ENCODE data around the gene RNF166. TPM values are rescaled to one million over a fixed set of nuclear protein-coding genes. Genes with fewer than 3 reads are reported as not detected.

RNF166 gene
- total RNA-seq, 1 experiment from 2014 or later = 16.5 TPM

DNA sequence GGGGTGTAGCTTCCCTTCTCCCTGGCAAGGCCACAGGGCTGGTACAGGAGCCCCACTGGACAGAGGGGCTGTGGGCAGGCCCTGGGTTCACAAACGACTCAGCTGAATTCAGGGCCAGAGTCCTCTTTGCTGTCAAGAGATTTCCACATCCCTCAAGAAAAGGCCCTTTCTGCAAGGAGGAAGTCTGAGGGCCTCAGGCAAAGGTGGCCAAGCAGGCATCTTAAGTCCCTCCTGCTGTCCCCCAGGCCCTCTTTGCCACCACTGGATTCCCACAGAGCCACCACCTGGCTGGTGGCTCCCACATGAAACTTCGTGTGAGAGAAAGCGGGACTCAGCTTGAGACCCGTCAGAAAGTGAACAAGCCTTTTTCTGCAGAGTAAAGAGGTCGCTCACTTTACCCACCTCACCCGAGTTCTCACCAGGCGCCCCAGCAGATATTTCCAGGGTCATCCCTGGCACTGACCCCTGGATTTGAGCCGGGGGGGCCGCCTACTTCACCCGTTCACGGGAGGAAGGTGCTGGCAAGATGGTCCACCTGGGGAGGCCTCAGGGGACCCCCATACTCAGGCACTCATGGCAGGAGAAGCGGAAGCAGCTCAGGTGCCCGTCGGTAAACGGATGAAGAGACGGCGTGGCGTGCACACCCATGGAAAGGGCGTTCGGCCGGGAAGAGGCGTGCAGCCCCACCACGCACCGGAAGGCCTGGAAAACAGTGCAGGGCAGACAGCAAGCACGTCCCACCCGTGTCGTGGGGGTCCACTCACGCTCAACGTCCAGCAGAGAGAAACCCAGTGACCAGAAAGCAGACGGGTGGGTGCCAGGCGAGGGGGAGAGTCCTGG lies 3.6 kb downstream of the RNF166 start:
- no peak overlapping the region for H3K4me3 ChIP-seq
- H3K9me3 ChIP-seq = no peaks in the 10 kb centered on the region
- no peaks in the 10 kb centered on the region for H3K27me3 ChIP-seq
- H3K36me3 ChIP-seq = no peaks in the 10 kb centered on the region
- no peak for DNase-seq

DNA sequence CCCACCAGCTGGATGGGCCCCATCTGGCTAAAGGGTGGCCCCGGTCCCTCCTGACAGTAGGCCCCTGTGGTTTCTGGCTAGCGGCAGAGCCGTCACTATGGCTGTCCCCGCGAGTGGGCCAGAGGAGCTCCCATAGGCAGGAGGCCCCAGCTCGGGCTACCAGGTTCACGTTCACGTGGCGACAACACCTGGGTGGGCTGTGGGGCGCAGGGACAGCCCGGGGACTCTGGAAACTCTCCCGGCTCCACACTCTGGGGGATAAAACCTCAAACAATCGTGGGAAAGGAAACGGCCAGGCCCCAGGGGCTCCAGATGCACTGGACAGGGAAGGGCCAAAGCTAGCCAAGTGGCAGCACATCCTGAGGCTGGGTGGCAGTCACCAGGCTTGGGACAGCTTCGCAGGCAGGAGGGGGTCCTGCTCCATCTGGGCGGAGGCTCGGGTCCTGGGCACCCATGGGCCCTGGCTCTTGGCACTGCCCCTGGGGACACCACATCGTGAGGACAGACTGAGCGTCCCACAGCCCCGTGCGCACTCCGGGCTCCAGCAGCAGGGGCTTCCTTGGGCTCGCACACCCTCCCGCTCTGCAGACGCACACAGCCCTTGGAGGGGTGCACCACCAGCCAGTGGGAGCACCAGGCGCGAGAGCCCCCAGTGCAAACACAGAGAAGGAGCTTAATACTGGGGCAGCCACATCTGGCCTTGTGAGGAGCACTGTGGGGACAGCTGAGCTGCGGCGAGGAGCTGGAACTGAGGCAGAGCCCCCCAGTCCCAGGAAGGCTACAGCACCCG lies 4.4 kb downstream of the RNF166 start:
- H3K4me3 ChIP-seq = no peak overlapping the region
- H3K36me3 ChIP-seq = no peaks in the 10 kb centered on the region
- no peaks in the 10 kb centered on the region for H3K9me3 ChIP-seq

DNA sequence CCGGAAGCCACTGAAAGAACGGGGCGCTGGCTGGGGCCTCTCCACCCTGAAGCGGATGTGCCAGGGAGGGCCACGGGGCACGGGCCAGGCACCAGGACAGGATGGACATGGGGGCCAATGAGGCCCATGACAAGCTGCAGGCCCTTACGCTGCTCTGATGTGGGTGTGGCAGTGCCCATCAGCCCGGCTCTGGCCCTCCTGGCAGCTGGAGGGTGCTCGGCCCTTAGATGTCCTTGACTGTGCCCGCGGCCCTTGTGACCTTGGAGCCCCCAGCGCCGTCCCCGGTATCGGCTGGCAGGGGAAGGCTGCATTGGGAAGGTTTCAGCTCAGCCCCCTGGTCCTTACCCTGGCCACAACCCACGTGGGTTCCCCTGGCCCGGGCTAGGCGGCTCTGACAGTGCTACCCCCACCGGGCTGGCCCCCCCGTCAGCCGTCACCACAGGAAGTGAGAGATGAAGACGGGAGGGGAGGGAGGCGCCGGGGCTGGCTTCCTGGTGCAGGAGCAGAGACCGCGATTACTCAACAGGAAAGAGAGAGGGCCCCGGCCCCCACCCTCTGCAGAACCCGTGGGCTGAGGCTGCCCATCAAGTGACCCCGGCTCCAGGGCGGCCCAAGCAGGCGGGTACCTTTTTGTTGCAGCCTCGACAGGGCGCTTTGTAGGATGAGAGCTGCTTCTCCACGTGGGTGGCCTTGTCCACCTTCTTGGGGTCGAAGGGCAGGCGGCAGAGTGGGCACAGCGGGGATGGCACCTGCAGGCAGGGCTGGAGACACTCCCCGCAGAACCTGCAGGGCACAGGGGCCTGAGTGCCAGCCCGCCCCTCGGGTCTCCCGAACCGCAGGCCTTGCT lies 5.3 kb downstream of the RNF166 start:
- Histone ChIP-seq H3K9me3 (no peaks in the 10 kb centered on the region), H3K36me3 (no peaks in the 10 kb centered on the region), H3K4me3 (no peak overlapping the region), H3K27me3 (no peaks in the 10 kb centered on the region)
- DNase-seq = no peak

More for the DNA sequence above, 4.4 kb downstream of the RNF166 start:
- no peak for DNase-seq
- no peaks in the 10 kb centered on the region for H3K27me3 ChIP-seq

DNA sequence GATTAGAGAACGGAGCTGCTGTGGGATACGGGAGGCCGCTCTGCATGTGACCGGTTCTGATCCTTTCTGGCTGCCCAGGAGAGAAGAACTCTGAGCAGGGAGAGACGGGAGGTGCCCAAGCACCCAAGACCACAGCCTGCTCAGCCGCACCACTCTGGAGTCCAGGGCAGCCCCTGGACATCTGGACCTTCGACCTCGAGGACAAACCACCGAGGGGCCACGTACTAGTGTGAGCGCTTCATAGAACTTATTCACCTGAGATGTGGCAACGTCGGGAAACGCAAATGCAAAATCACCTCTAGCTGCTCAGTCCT lies 5.9 kb downstream of the RNF166 start:
- no peaks in the 10 kb centered on the region for H3K36me3 ChIP-seq
- no peak for DNase-seq
- H3K4me3 ChIP-seq = no peak overlapping the region
- no peaks in the 10 kb centered on the region for H3K9me3 ChIP-seq
- no peaks in the 10 kb centered on the region for H3K27me3 ChIP-seq

DNA sequence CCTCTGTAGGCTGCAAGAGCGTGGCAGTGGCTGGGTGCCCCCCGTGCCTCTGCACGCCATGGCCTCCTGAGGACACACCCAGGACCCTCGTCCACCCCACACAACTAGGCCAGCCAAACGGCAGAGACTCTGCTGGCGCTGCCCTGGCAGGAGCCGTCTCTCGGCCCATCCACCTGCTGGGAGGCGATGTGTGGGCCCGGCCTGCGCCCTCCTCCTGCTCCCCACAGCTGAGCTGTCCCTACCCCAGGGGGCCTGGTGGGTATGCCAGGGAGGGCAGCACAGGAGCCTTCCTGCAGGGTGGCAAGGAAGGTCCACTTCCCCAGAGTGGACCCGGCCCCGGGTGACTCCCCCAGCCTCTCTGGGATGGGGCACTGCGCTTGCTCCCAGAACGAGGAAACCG lies 7.0 kb downstream of the RNF166 start:
- DNase-seq = no peak
- no peaks in the 10 kb centered on the region for H3K27me3 ChIP-seq

DNA sequence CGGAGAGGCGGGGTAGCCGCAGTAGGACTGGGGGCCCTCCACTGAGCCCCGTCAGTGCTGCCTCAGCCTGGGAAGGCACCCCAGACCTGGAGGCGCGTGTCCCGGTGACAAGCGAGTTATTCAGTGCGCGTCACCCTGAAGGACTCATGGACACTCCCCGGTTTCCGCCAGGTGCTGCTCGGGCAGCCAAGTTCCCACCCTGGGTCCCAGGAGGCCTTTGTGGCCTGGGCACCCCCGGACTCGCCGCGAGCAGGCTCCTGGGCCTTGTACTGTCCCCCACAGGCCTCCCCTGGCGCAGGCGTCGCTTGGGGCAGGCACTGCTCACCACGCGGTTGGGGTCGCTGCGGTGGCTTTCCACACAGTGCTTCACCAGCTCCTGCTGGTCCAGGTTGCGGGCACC lies 7.6 kb downstream of the RNF166 start:
- Histone ChIP-seq H3K4me3 (no peak overlapping the region), H3K9me3 (no peaks in the 10 kb centered on the region), H3K36me3 (no peaks in the 10 kb centered on the region), H3K27me3 (no peaks in the 10 kb centered on the region)
- DNase-seq = no peak

More for the DNA sequence above, 7.0 kb downstream of the RNF166 start:
- Histone ChIP-seq H3K36me3 (no peaks in the 10 kb centered on the region), H3K4me3 (no peak overlapping the region), H3K9me3 (no peaks in the 10 kb centered on the region)

DNA sequence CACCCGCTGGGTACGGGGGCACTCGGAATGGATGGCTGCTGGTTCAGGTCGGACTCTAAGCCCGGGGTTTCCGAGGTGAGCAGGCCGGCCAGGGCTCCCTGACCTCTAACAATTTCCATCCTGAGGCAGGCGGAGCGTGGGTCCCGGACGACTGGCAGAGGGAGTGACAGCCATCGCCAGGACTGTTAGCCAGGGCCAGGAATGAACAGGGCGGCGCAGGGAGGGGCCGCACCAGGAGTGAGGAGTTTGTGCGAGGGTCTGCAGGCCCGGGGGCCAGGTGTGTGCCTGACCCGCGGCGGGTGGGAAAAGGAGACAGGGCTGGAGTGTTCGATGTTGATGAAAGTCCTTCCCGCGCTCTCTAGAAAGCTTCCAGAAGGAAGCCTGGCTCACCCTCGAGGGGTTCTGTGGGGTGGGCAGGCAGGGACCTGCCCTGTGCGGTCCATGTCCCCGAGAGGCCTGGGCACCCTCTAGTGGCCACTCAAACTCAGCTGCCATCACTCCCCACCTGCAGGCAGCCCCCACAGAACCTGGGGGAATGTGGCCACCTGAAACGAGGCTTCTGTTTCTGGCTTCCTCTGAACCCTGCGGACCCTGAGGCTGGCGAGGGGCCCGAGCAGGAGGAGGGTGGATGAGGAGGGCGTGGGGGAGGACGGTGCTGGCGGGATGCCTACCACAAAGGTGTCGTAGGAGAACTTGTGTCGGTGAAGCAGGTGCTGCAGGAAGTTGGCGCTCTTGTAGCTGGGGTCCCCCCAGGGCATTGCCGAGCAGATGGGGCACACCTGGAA lies 8.2 kb downstream of the RNF166 start:
- no peak for DNase-seq
- H3K36me3 ChIP-seq = no peaks in the 10 kb centered on the region
- no peak overlapping the region for H3K4me3 ChIP-seq
- H3K9me3 ChIP-seq = no peaks in the 10 kb centered on the region
- no peaks in the 10 kb centered on the region for H3K27me3 ChIP-seq

DNA sequence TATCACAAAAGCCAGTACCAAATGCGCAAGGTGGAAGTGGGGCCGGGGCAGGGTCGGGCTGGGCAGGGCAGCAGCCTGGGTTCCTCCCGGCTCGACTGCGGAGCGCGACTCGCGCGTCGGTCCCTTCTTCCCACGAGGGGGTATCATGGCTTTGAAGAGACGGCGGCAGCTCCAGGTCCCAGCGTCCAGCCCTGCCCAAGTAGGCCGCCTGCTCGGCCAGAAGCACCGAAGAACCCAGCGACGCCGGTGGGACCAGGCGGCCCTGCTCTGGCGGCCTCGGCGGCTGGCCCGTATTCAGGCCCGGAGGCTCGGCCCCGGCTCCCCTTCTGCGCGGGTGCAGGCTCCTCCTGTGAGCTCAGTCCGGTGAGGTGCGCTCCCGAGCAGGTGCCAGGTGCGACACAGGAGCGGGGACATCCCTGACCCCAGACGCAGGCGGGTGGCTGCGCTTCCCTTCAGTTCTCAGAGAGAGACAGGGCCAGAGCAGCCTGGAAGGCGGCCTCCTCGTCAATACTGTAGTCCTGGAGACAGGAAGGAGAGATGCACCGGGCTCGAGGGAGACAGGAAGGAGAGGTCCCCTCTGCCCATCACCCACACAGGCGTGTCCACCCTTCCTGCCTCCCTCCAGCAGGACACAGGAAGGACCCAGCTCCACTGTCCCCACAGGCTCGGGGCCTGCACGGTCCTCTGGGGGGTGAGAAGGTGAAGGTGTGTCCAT lies 8.9 kb downstream of the RNF166 start:
- H3K27me3 ChIP-seq = no peaks in the 10 kb centered on the region
- no peak overlapping the region for H3K4me3 ChIP-seq
- no peaks in the 10 kb centered on the region for H3K9me3 ChIP-seq
- no peak for DNase-seq
- no peaks in the 10 kb centered on the region for H3K36me3 ChIP-seq

DNA sequence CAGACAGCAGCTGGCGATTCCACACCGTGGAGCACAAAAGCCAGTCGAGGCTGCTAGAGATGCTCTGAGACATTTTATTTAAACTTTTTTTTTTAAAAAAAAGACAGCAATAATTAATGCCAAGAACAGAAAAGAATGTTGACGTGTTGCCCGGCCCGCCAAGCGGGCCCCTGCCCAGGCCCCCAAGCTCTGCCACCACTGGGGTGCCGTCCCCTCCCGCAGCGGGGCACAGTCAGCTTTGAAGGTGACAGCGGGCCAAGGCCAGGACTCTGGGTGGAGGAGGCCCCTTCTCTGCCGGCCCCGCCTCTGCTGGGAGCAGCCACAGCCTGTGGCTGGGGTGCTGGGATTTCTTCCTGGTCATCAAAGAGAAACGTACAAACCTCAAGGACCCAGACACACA lies 9.8 kb downstream of the RNF166 start:
- Histone ChIP-seq H3K27me3 (no peaks in the 10 kb centered on the region), H3K36me3 (no peaks in the 10 kb centered on the region), H3K9me3 (no peaks in the 10 kb centered on the region), H3K4me3 (no peak overlapping the region)
- no peak for DNase-seq

DNA sequence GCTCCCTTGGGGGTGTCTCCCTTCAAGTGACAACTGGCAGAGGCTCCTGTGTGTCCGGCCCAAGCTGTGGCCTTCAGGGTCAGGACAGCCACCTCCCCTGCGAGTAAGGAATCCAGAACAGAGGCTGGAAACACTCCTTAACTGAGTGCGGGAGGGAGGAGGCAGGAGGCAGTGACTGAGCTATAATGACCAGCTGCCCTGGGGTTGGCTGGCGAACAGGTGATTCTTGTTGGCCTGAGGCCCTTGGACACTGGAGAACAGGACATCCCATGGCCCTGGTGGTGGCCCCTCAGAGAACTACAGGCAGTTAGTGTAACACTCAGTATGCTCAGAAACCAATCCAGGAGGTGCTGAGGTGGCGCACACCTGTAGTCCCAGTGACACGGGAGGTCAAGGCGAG lies 10.5 kb downstream of the RNF166 start:
- Histone ChIP-seq H3K9me3 (no peaks in the 10 kb centered on the region), H3K27me3 (no peaks in the 10 kb centered on the region), H3K4me3 (no peak overlapping the region), H3K36me3 (no peaks in the 10 kb centered on the region)
- DNase-seq = no peak

DNA sequence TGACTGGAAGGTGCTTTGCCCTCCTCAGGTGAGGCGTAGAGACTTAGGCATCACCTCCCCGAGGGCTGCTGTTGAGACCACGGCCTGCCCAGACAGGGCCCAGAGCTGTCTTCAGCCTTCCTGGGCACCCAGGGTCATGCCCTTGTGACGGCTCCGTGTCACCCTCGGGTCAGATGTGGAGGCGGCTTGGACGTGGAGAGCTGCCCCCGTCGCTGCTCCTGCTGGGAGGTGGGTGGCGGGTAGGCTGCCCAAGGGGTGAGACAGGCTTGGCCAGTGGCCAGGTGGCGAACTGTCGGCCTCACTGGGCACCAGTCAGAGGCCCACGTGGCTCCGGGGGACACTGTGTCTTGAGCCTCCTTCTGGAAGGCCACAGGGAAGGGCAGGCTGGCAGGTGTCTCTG lies 11.0 kb downstream of the RNF166 start:
- Histone ChIP-seq H3K4me3 (no peak overlapping the region), H3K36me3 (no peaks in the 10 kb centered on the region), H3K9me3 (no peaks in the 10 kb centered on the region), H3K27me3 (no peaks in the 10 kb centered on the region)
- no peak for DNase-seq

DNA sequence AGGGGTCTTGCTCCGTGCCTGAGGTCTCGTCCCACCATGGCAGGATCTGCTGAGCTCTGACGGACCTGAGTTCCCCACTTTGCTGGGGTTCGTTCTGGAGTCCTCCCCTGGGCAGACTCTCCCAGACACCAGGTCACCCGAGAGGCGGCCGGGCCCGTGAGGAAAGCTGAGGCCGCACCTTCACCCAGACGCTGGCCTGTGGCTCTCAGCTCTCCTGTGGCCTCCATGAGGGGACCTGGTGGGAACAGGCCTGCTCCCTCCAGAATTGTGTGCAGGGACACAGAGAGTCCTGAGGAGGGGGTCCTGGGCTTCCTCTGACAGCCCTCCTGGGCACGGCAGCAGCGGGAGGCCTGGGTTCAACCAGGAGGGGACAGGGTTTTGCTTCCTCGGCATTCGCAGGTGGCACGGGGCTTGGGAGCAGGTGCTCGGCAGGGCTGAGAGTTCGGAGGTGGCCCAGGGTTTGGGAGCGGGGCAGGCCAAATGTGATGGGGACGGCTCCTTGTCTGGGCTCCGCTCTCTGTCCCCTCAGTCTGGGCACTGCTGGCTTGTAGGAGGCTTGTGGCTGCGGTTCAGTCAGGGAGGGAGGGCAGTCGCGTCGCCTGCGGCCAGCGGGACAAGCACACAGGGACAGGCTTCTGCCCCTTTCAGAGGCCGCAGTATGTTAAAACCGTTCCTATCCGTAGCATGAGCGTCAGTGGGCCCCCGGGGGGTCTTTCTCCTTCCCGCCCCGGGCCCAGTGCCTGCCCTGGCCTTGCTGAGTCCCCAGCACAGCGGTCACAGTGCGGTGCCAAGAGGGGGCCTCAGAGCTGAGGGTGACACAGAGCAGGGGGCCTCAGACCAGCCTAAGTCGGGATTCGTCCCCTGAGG lies 11.8 kb downstream of the RNF166 start:
- Histone ChIP-seq H3K9me3 (no peaks in the 10 kb centered on the region), H3K36me3 (no peaks in the 10 kb centered on the region), H3K4me3 (no peak overlapping the region), H3K27me3 (no peaks in the 10 kb centered on the region)
- no peak for DNase-seq

DNA sequence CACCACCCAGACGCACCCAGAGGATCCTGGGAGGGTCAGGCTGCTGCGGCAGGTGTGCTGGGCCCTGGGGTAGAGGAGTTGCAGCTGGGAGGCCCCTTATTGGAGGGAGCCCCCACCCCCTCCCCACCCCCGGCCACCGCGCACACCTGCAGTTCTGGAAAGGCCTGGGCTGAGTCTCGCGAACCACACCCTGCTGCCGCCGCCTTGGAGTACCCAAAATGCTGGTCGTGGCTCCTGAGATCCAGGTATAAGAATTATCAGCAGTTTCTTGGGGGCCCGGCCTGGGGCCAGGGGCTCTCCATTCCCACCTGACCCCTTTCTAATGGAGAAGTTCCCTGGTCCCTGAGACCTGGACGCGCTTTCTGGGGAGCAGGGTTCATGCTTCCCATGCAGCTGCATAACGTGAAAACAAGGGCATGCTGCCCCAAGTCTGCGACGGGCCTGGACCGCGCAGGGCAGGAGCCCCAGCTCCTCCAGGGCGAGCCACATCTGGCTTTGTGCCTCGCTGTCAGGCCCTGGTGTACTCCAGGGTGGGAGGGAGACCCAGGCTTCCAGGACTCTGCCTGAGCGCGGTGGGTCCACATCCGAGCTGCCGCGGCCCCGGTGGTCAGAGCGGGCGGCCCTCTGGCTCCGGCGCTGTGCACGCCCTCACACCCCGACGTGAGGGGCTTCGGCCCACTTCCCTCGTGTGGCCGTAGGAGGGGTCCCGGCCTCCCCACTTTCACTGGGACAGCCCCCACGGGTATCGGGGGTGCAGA lies 12.6 kb downstream of the RNF166 start:
- Histone ChIP-seq H3K4me3 (no peak overlapping the region), H3K9me3 (no peaks in the 10 kb centered on the region), H3K36me3 (no peaks in the 10 kb centered on the region), H3K27me3 (no peaks in the 10 kb centered on the region)
- DNase-seq = no peak

DNA sequence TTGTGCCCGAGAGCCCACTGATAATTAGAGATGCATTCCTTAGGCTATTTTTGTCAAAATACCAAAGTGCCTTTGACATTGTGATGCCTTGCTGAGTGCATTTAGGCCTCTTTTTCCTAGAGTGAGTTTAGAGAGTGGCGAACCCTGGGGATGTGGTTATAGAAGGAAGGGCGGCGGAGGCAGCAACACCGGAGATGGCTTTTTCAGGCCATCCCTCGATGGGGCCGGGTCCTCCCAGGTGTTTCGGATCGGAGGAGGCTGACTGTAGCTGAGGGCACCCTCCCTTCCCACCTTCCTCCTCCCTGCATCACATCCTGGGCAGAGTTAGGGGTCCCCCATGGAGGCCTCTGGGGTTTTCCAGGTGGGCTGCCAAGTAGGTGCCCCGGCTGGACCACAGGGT lies 13.3 kb downstream of the RNF166 start:
- Histone ChIP-seq H3K27me3 (no peaks in the 10 kb centered on the region), H3K9me3 (no peaks in the 10 kb centered on the region)
- DNase-seq = no peak

More for the DNA sequence above, 13.3 kb downstream of the RNF166 start:
- no peaks in the 10 kb centered on the region for H3K36me3 ChIP-seq
- no peak overlapping the region for H3K4me3 ChIP-seq

All from MG63 (cell line).